ENCODE measurements around the gene LRRC45. TPM values are rescaled to one million over a fixed set of nuclear protein-coding genes. Genes with fewer than 3 reads are reported as not detected.
A peak's percentile ranks its signal among the peaks of the same experiment; 100 is the strongest.

Gene LRRC45
- total RNA-seq, 2 donors from 2014 or later, result 6.1 to 14.2 TPM

GRCh38 chr17:82049521-82049971 lies 26.4 kb downstream of the LRRC45 start:
- peaks cover 9 to 38% of the 10 kb centered on the region in 2 donors for H3K4me1 ChIP-seq (ENCODE audit: control insufficient read depth in 1 of 2, low read depth in 2 of 2)
- H3K27ac ChIP-seq, result no peak overlapping the region
- TF ChIP-seq CTCF (IDR thresholded peaks at IDR 0.05), result no peak
- DNase-seq (ENCODE audit: low spot score) (no peak), ATAC-seq (ENCODE audit: insufficient number of reproducible peaks, low FRiP score, low read depth) (no peak)
- peaks cover 20% of the 10 kb centered on the region for H3K36me3 ChIP-seq
- no peak overlapping the region for H3K4me3 ChIP-seq
- H3K9me3 ChIP-seq, result no peaks in the 10 kb centered on the region
- no peaks in the 10 kb centered on the region for H3K27me3 ChIP-seq (replicated peaks; ENCODE audit: insufficient read depth)

GRCh38 chr17:82050152-82050760 lies 27.2 kb downstream of the LRRC45 start:
- ATAC-seq (ENCODE audit: insufficient number of reproducible peaks, low FRiP score, low read depth) (no peak), DNase-seq (ENCODE audit: low spot score) (no peak)
- Histone ChIP-seq H3K36me3 (peaks cover 25% of the 10 kb centered on the region), H3K4me1 (ENCODE audit: control insufficient read depth in 1 of 2, low read depth in 2 of 2) (peaks cover 9 to 38% of the 10 kb centered on the region in 2 donors), H3K9me3 (no peaks in the 10 kb centered on the region), H3K27me3 (replicated peaks; ENCODE audit: insufficient read depth) (no peaks in the 10 kb centered on the region), H3K4me3 (peak overlapping the region; percentile 82), H3K27ac (no peak overlapping the region)
- no peak for TF ChIP-seq CTCF (IDR thresholded peaks at IDR 0.05)

- H3K36me3 ChIP-seq, result peaks cover 30% of the 10 kb centered on the region
- H3K27me3 ChIP-seq (replicated peaks; ENCODE audit: insufficient read depth), result no peaks in the 10 kb centered on the region
- TF ChIP-seq CTCF (IDR thresholded peaks at IDR 0.05), result no peak
- H3K4me3 ChIP-seq, result peak overlapping the region; percentile 82
- no peak overlapping the region for H3K27ac ChIP-seq
- DNase-seq (ENCODE audit: low spot score) (no peak), ATAC-seq (ENCODE audit: insufficient number of reproducible peaks, low FRiP score, low read depth) (no peak)
- peaks cover 9 to 38% of the 10 kb centered on the region in 2 donors for H3K4me1 ChIP-seq (ENCODE audit: control insufficient read depth in 1 of 2, low read depth in 2 of 2)
- no peaks in the 10 kb centered on the region for H3K9me3 ChIP-seq
Measured at GRCh38 chr17:82050761-82051641, 27.9 kb downstream of the LRRC45 start.

GRCh38 chr17:82051776-82052637 lies 28.9 kb downstream of the LRRC45 start, which contains the start of the genes GPS1 and RFNG:
Gene GPS1 (plus strand): TSS chr17:82051898. CDS start chr17:82051932, 34 bp downstream.
Gene RFNG (minus strand): TSS chr17:82051811. CDS start chr17:82051766, 45 bp downstream.
- DNase-seq (ENCODE audit: low spot score), result no peak
- peaks cover 39% of the 10 kb centered on the region for H3K36me3 ChIP-seq

More at GRCh38 chr17:82051776-82052637, 28.9 kb downstream of the LRRC45 start, which contains the start of the genes GPS1 and RFNG:
- Histone ChIP-seq H3K4me1 (ENCODE audit: control insufficient read depth in 1 of 2, low read depth in 2 of 2) (peaks cover 9 to 38% of the 10 kb centered on the region in 2 donors), H3K4me3 (peak within 1 kb of the TSS; percentile 82), H3K27ac (no peak within 1 kb of the TSS), H3K9me3 (no peaks in the 10 kb centered on the region), H3K27me3 (replicated peaks; ENCODE audit: insufficient read depth) (no peaks in the 10 kb centered on the region)
- no peak for TF ChIP-seq CTCF (IDR thresholded peaks at IDR 0.05)
- ATAC-seq (ENCODE audit: insufficient number of reproducible peaks, low FRiP score, low read depth), result no peak
